Activated CD4-positive, alpha-beta T cell treated with anti-CD3 and anti-CD28 coated beads, Interleukin-2, amount 10 ng/mL, durations not matched to agents 7 days and 5 days (primary cell): ENCODE measurements around the gene OR8I2. TPM values are rescaled to one million over a fixed set of nuclear protein-coding genes. Genes with fewer than 3 reads are reported as not detected.
"Not testable (repeated sequence)": the region's sequence is repeated elsewhere in the genome, so short reads cannot be mapped to it uniquely, and the experiment has no call there.

Source experiments
- CTCF ChIA-PET: fragments of 350-600 bp; sonication (Branson Sonifier 250); formaldehyde crosslinking; loops from one replicate; lab custom pipeline; 2021; ENCODE audit warnings: antibody characterized with exemption; lab: Charles Lee
- POLR2A ChIA-PET: fragments of 350-600 bp; sonication (Branson Sonifier 250); formaldehyde crosslinking; loops from one replicate; lab custom pipeline; 2021; ENCODE audit warnings: antibody characterized with exemption; lab: Charles Lee
- DNase-seq: peaks from one replicate; pipeline ENCODE4 v3.0.0-alpha.2; 2020
- H3K27ac Mint-ChIP-seq: one replicate; pipeline ENCODE4 v1.8.0; 2021; ENCODE audit warnings: mild to moderate bottlenecking, moderate library complexity, mixed read lengths
- H3K27me3 Mint-ChIP-seq: one replicate; pipeline ENCODE4 v1.8.0; 2021; ENCODE audit warnings: mixed read lengths
- H3K36me3 Mint-ChIP-seq: one replicate; pipeline ENCODE4 v1.8.0; 2021; ENCODE audit warnings: low read depth, mixed read lengths
- H3K4me1 Mint-ChIP-seq: one replicate; pipeline ENCODE4 v1.8.0; 2021; ENCODE audit warnings: mixed read lengths
- H3K4me3 Mint-ChIP-seq: one replicate; pipeline ENCODE4 v1.8.0; 2021; ENCODE audit warnings: mild to moderate bottlenecking, moderate library complexity, mixed read lengths
- H3K9me3 Mint-ChIP-seq: one replicate; pipeline ENCODE4 v1.8.0; 2021; ENCODE audit warnings: mixed read lengths
- total RNA-seq, 2 experiments: library from RNA; stranded (reverse); gene quantifications; one replicate each; pipeline ENCODE4 v1.2.3, GENCODE V29; 2021

OR8I2 gene
- total RNA-seq, result not detected

- DNase-seq, result no peak
Measured at GRCh38 chr11:56093008-56093407, at the start of gene OR8I2. TSS of gene OR8I2 (plus strand) at chr11:56093308. CDS start at chr11:56093308, 0 bp downstream.

GRCh38 chr11:56045538-56045937 lies 47.6 kb upstream of the OR8I2 start:
- Mint-ChIP-seq H3K27me3 (no peaks in the 10 kb centered on the region), H3K27ac (no peak overlapping the region), H3K4me3 (no peak overlapping the region), H3K36me3 (no peaks in the 10 kb centered on the region), H3K9me3 (peaks cover 13% of the 10 kb centered on the region), H3K4me1 (no peaks in the 10 kb centered on the region)
- CTCF ChIA-PET, result no interaction called here
- POLR2A ChIA-PET, result no interaction called here
- no peak for DNase-seq

More at GRCh38 chr11:56093008-56093407, at the start of gene OR8I2:
- no peak within 1 kb of the TSS for H3K4me3 Mint-ChIP-seq
- ChIA-PET POLR2A (no interaction called here), CTCF (interaction anchor here (0.6 kb wide), 1 partner anchor 101 kb away, joined by 4 read pairs; no protein-coding TSS in a partner anchor)
- H3K9me3 Mint-ChIP-seq, result peaks cover 2% of the 10 kb centered on the region
- H3K27me3 Mint-ChIP-seq, result no peaks in the 10 kb centered on the region
- H3K4me1 Mint-ChIP-seq, result no peaks in the 10 kb centered on the region
- no peaks in the 10 kb centered on the region for H3K36me3 Mint-ChIP-seq
- no peak within 1 kb of the TSS for H3K27ac Mint-ChIP-seq

GRCh38 chr11:56048480-56048879 lies 44.6 kb upstream of the OR8I2 start:
- Mint-ChIP-seq H3K9me3 (peaks cover 6% of the 10 kb centered on the region), H3K4me1 (no peaks in the 10 kb centered on the region), H3K4me3 (no peak overlapping the region), H3K27ac (no peak overlapping the region), H3K36me3 (no peaks in the 10 kb centered on the region), H3K27me3 (no peaks in the 10 kb centered on the region)
- no peak for DNase-seq
- ChIA-PET POLR2A (no interaction called here), CTCF (no interaction called here)

GRCh38 chr11:56049487-56049886 lies 43.6 kb upstream of the OR8I2 start:
- POLR2A ChIA-PET, result no interaction called here

GRCh38 chr11:56056366-56056765 lies 36.7 kb upstream of the OR8I2 start:
- POLR2A ChIA-PET, DNase-seq, H3K4me3 Mint-ChIP-seq, H3K9me3 Mint-ChIP-seq, CTCF ChIA-PET, H3K27me3 Mint-ChIP-seq, H3K4me1 Mint-ChIP-seq, H3K27ac Mint-ChIP-seq, H3K36me3 Mint-ChIP-seq: not testable (repeated sequence)

More at GRCh38 chr11:56049487-56049886, 43.6 kb upstream of the OR8I2 start:
- H3K36me3 Mint-ChIP-seq, result no peaks in the 10 kb centered on the region
- H3K4me3 Mint-ChIP-seq, result no peak overlapping the region
- H3K27me3 Mint-ChIP-seq, result no peaks in the 10 kb centered on the region
- no peak overlapping the region for H3K27ac Mint-ChIP-seq
- no peak for DNase-seq
- no peaks in the 10 kb centered on the region for H3K4me1 Mint-ChIP-seq
- peaks cover 6% of the 10 kb centered on the region for H3K9me3 Mint-ChIP-seq
- CTCF ChIA-PET, result no interaction called here

GRCh38 chr11:56057661-56058237 lies 35.4 kb upstream of the OR8I2 start:
- H3K4me1 Mint-ChIP-seq, POLR2A ChIA-PET, H3K36me3 Mint-ChIP-seq, H3K27me3 Mint-ChIP-seq, CTCF ChIA-PET, DNase-seq, H3K4me3 Mint-ChIP-seq, H3K9me3 Mint-ChIP-seq, H3K27ac Mint-ChIP-seq: not testable (repeated sequence)

- POLR2A ChIA-PET, DNase-seq, H3K9me3 Mint-ChIP-seq, H3K4me3 Mint-ChIP-seq, H3K4me1 Mint-ChIP-seq, H3K27ac Mint-ChIP-seq, H3K36me3 Mint-ChIP-seq, CTCF ChIA-PET, H3K27me3 Mint-ChIP-seq: not testable (repeated sequence)
Measured at GRCh38 chr11:56058260-56058780, 34.8 kb upstream of the OR8I2 start.

- ChIA-PET CTCF (no interaction called here), POLR2A (no interaction called here)
- no peaks in the 10 kb centered on the region for H3K27me3 Mint-ChIP-seq
Measured at GRCh38 chr11:56066980-56067379, 26.1 kb upstream of the OR8I2 start.

GRCh38 chr11:56089697-56090096 lies 3.4 kb upstream of the OR8I2 start:
- H3K4me3 Mint-ChIP-seq, result no peak overlapping the region
- no peaks in the 10 kb centered on the region for H3K36me3 Mint-ChIP-seq
- no peaks in the 10 kb centered on the region for H3K27me3 Mint-ChIP-seq
- no peaks in the 10 kb centered on the region for H3K4me1 Mint-ChIP-seq
- CTCF ChIA-PET, result interaction anchor here (0.7 kb wide), 1 partner anchor 1160 kb away, joined by 3 read pairs; no protein-coding TSS in a partner anchor
- H3K9me3 Mint-ChIP-seq, result peaks cover 2% of the 10 kb centered on the region
- no peak for DNase-seq
- no peak overlapping the region for H3K27ac Mint-ChIP-seq
- POLR2A ChIA-PET, result no interaction called here

More at GRCh38 chr11:56066980-56067379, 26.1 kb upstream of the OR8I2 start:
- H3K36me3 Mint-ChIP-seq, result no peaks in the 10 kb centered on the region
- peaks cover 18% of the 10 kb centered on the region for H3K9me3 Mint-ChIP-seq
- no peak for DNase-seq
- H3K27ac Mint-ChIP-seq, result no peak overlapping the region
- H3K4me3 Mint-ChIP-seq, result no peak overlapping the region
- no peaks in the 10 kb centered on the region for H3K4me1 Mint-ChIP-seq

GRCh38 chr11:56103210-56103737 lies 10.2 kb downstream of the OR8I2 start, which contains the start of gene OR8H2:
TSS of gene OR8H2 (plus strand) at chr11:56103687. CDS start at chr11:56105043, 1,356 bp downstream.
- no peak within 1 kb of the TSS for H3K4me3 Mint-ChIP-seq
- no peak for DNase-seq
- POLR2A ChIA-PET, result no interaction called here
- CTCF ChIA-PET, result no interaction called here
- no peaks in the 10 kb centered on the region for H3K27me3 Mint-ChIP-seq
- H3K9me3 Mint-ChIP-seq, result peaks cover 16% of the 10 kb centered on the region
- no peaks in the 10 kb centered on the region for H3K4me1 Mint-ChIP-seq
- H3K36me3 Mint-ChIP-seq, result no peaks in the 10 kb centered on the region
- no peak within 1 kb of the TSS for H3K27ac Mint-ChIP-seq

GRCh38 chr11:56122073-56122472 lies 29.0 kb downstream of the OR8I2 start, which contains the start of gene OR8H3:
TSS of gene OR8H3 (plus strand) at chr11:56122373. CDS start at chr11:56122373, 0 bp downstream.
- no peak for DNase-seq
- Mint-ChIP-seq H3K36me3 (no peaks in the 10 kb centered on the region), H3K9me3 (peaks cover 13% of the 10 kb centered on the region), H3K27ac (no peak within 1 kb of the TSS), H3K4me3 (no peak within 1 kb of the TSS), H3K27me3 (no peaks in the 10 kb centered on the region), H3K4me1 (no peaks in the 10 kb centered on the region)
- ChIA-PET POLR2A (no interaction called here), CTCF (no interaction called here)

- Mint-ChIP-seq H3K36me3 (no peaks in the 10 kb centered on the region), H3K4me3 (no peak within 1 kb of the TSS), H3K27ac (no peak within 1 kb of the TSS), H3K9me3 (peaks cover 14% of the 10 kb centered on the region), H3K27me3 (no peaks in the 10 kb centered on the region), H3K4me1 (no peaks in the 10 kb centered on the region)
- ChIA-PET POLR2A (no interaction called here), CTCF (no interaction called here)
- DNase-seq, result no peak
Measured at GRCh38 chr11:56140151-56140661, 47.1 kb downstream of the OR8I2 start, which contains the start of gene OR8J3. TSS of gene OR8J3 (minus strand) at chr11:56140201. CDS start at chr11:56137718, 2,483 bp downstream.

GRCh38 chr11:56143681-56144080 lies 50.6 kb downstream of the OR8I2 start:
- H3K27me3 Mint-ChIP-seq, H3K4me3 Mint-ChIP-seq, H3K4me1 Mint-ChIP-seq, POLR2A ChIA-PET, DNase-seq, H3K36me3 Mint-ChIP-seq, CTCF ChIA-PET, H3K27ac Mint-ChIP-seq: not testable (repeated sequence)
- H3K9me3 Mint-ChIP-seq, result peaks cover 17% of the 10 kb centered on the region
